Mucosa of stomach (tissue), 1 donor: ENCODE measurements around the gene EPHB1.
"Not testable (repeated sequence)": the region's sequence is repeated elsewhere in the genome, so short reads cannot be mapped to it uniquely, and the experiment has no call there.

ENCODE experiments used
- H3K27me3 ChIP-seq: one replicate; pipeline ENCODE4 v1.7.0; 2013; ENCODE audit warnings: mild to moderate bottlenecking, low read length; ENCODE audit not compliant: control insufficient read depth, insufficient read depth
- H3K36me3 ChIP-seq: one replicate; pipeline ENCODE4 v1.7.0; 2013; ENCODE audit warnings: low read length; ENCODE audit not compliant: control insufficient read depth, insufficient read depth
- H3K4me1 ChIP-seq: one replicate; pipeline ENCODE4 v1.7.0; 2013; ENCODE audit warnings: mild to moderate bottlenecking, low read length; ENCODE audit not compliant: control insufficient read depth, insufficient read depth
- H3K4me3 ChIP-seq: one replicate; pipeline ENCODE4 v1.7.0; 2013; ENCODE audit warnings: low read length
- H3K9ac ChIP-seq: one replicate; pipeline ENCODE4 v1.7.0; 2013; ENCODE audit warnings: mild to moderate bottlenecking, low read length, moderate library complexity
- H3K9me3 ChIP-seq: one replicate; pipeline ENCODE4 v1.7.0; 2013; ENCODE audit warnings: mild to moderate bottlenecking, low read length, moderate library complexity; ENCODE audit not compliant: control insufficient read depth
- donor health status: Pancreatic carcinoma.

EPHB1 gene

DNA sequence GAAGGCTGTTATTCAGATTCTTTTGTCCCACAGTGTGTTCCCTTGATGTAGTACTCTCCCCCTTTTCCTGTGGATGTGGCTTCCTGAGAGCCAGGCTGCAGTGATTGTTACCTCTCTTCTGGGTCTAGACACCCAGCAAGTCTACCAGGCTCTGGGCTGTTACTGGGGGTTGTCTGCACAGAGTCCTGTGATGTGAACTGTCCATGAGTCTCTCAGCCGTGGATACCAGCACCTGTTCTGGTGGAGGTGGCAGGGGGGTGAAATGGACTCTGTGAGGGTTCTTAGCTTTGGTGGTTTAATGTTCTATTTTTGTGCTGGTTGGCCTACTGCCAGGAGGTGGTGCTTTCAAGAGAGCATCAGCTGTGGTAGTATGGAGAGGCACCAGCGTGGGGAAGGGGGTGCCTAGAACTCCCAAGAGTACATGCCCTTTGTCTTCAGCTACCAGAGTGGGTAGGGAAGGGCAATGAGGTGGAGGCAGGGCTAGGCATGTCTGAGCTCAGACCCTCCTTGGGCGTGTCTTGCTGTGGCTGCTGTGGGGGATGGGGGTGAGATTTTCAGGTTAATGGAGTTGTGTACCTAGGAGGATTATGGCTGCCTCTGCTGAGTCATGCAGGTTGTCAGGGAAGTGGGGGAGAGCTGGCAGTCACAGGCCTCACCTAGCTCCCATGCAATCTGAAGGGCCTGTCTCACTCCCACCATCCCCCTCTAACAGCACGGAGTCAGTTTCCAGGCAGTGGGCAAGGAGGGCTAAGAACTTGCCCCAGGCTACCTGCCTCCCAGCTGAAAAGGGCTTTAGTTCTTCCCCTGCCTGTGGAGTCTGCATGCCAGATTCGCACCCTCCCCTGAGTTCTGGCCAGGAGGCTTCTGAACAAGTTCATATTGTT, 272.0 kb downstream of the EPHB1 start:
- not testable (repeated sequence) for H3K9me3 ChIP-seq, H3K4me3 ChIP-seq, H3K9ac ChIP-seq, H3K4me1 ChIP-seq, H3K36me3 ChIP-seq, H3K27me3 ChIP-seq

DNA sequence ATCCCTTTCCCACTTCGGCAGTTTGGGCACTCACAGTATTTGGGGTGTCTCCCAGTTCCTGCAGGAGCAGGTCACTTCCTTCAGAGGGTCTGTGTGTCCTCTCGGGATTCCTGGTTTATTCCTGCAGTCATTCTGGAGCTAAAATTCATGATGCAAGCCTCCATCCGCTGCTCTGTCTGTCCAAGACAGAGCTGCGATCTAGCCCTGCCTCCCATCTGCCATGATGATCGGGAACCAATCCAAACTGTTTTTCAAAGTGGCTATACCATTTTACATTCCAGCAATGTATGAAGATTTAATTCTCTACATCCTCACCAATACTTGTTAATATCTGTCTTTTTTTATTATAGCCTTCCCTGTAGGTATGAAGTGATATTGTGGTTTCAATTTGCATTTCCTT, 273.0 kb downstream of the EPHB1 start:
- no peak overlapping the region for H3K9ac ChIP-seq
- no peaks in the 10 kb centered on the region for H3K36me3 ChIP-seq
- peaks cover 5% of the 10 kb centered on the region for H3K4me1 ChIP-seq
- no peaks in the 10 kb centered on the region for H3K9me3 ChIP-seq
- H3K4me3 ChIP-seq, result no peak overlapping the region
- H3K27me3 ChIP-seq, result no peaks in the 10 kb centered on the region

DNA sequence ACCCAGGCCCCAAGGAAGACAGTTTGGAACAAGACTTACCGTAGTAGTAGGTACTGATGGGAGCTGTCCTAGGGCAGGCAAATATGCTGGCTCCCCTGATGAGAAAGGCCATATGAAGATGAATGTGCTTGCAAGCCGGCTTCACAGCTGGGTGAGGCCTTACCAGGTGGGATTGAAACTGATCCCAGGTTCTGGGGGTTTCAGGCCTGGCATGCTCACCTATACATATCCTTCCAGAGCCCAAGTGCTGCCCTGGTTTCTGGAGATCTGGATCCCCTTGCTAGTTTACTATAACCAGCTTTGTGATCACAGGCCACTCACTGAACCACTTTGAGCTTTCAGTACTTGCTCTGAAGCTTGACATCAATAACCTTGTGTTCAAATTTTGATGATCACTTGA, 274.3 kb downstream of the EPHB1 start:
- H3K4me1 ChIP-seq, result peaks cover 5% of the 10 kb centered on the region
- H3K27me3 ChIP-seq, result no peaks in the 10 kb centered on the region
- H3K36me3 ChIP-seq, result no peaks in the 10 kb centered on the region
- H3K4me3 ChIP-seq, result no peak overlapping the region
- no peaks in the 10 kb centered on the region for H3K9me3 ChIP-seq
- H3K9ac ChIP-seq, result no peak overlapping the region

GRCh38 chr3:135071483-135071882, 276.4 kb downstream of the EPHB1 start:
- H3K36me3 ChIP-seq, result no peaks in the 10 kb centered on the region
- no peak overlapping the region for H3K4me3 ChIP-seq
- peaks cover 5% of the 10 kb centered on the region for H3K4me1 ChIP-seq
- no peaks in the 10 kb centered on the region for H3K9me3 ChIP-seq
- no peaks in the 10 kb centered on the region for H3K27me3 ChIP-seq
- H3K9ac ChIP-seq, result no peak overlapping the region

DNA sequence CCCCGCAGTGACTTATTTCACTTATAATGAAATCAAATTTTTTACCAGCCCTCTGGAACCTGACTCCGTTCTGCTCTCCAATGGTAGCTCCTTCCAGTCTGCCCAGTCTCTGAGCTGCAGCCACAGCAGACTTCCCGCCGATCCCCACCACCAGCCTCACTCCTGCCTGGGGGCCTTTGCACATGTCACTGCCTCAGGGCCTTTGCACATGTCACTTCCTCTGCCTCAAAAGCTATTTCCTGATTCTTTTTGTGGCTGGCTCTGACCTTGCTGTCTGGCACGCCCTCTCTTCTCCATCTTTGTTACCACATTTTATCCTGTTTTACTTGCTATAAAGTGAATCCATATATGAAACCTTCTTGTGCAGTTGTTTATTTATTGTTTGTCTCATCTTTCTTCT, 277.4 kb downstream of the EPHB1 start:
- no peaks in the 10 kb centered on the region for H3K9me3 ChIP-seq
- no peak overlapping the region for H3K4me3 ChIP-seq
- H3K36me3 ChIP-seq, result no peaks in the 10 kb centered on the region
- H3K4me1 ChIP-seq, result peaks cover 2% of the 10 kb centered on the region
- H3K27me3 ChIP-seq, result no peaks in the 10 kb centered on the region
- no peak overlapping the region for H3K9ac ChIP-seq

DNA sequence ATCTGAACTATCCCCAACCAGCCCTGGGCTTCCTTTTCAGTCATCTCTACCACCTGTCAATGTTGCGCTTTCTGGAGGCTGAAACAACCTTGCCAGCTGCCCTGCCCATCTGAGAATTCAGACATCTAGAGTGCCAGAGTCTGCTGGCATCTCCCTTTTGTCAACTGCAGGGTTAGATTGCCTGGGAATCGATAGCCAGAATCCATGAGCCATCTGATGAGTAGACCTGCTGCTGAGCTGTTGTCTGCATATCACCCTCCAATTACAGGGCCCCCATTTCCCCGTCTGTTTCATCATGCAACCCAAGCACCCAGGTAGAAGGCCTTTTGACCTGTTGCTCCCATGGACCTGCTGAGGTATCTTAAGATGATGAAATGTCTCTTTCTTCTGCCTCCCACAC, 280.1 kb downstream of the EPHB1 start:
- no peaks in the 10 kb centered on the region for H3K36me3 ChIP-seq
- no peaks in the 10 kb centered on the region for H3K9me3 ChIP-seq
- H3K27me3 ChIP-seq, result no peaks in the 10 kb centered on the region
- no peak overlapping the region for H3K4me3 ChIP-seq
- no peak overlapping the region for H3K9ac ChIP-seq
- H3K4me1 ChIP-seq, result no peaks in the 10 kb centered on the region

DNA sequence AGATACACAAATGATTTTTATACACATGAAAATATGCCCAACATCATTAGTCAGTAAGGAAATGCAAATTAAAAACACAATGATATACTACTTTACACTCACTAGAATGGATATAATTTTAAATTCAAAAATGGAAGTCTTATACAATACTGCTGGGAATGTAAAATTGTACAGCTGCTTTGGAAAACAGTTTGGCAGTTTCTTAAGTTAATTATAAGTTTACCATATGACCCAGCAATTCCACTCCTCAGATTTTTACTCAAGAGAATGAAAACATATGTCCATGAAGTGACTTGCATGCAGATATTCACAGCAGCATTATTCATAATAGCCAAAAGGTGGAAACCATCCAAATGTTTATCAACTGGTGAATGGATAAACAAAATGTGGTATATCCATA, 281.3 kb downstream of the EPHB1 start:
- Histone ChIP-seq H3K9me3 (no peaks in the 10 kb centered on the region), H3K4me1 (no peaks in the 10 kb centered on the region), H3K9ac (no peak overlapping the region), H3K4me3 (no peak overlapping the region), H3K27me3 (no peaks in the 10 kb centered on the region), H3K36me3 (no peaks in the 10 kb centered on the region)

DNA sequence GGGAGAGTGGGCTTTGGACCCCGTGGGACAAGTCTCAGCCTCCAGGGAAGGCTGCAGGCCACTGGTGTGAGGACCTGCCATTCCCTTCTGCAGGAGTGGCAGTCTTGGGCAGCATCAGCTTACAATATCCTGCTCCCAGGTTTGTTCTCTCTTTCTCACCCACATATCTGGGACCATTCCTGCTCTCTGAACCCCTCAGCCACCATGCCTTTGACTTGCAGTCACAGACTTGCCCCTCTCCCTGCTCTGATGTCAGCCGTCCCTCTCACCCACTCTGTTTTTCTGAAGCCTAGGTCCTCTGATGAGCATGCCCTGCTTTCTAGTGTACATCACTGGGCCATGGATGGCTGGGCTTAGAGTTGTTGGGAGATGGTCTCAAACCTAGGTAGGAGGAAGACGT, 282.1 kb downstream of the EPHB1 start:
- no peaks in the 10 kb centered on the region for H3K4me1 ChIP-seq

DNA sequence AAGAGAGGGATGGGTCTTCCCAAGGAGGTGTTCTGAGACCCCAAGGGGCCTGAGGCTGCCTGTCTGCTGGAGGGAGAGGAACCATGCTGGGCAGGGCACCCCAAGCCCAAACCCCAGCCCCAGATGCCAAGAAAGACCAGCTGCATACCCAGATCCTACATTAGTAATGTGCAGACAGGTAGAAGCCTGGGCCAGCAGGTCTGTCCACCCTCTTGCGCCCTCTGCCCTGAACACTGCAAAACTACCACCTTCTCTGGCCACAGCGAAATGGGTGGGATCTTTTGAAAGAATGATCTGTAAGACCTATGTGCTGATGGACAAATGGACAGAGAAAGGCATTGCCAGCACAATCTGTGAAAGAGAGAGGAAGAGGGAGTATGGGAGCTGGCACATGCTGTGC, 283.2 kb downstream of the EPHB1 start:
- Histone ChIP-seq H3K4me3 (no peak overlapping the region), H3K36me3 (no peaks in the 10 kb centered on the region), H3K4me1 (no peaks in the 10 kb centered on the region), H3K9me3 (no peaks in the 10 kb centered on the region), H3K9ac (no peak overlapping the region), H3K27me3 (no peaks in the 10 kb centered on the region)

More for the DNA sequence above, 282.1 kb downstream of the EPHB1 start:
- H3K36me3 ChIP-seq, result no peaks in the 10 kb centered on the region
- no peaks in the 10 kb centered on the region for H3K27me3 ChIP-seq
- H3K9me3 ChIP-seq, result no peaks in the 10 kb centered on the region
- no peak overlapping the region for H3K9ac ChIP-seq
- H3K4me3 ChIP-seq, result no peak overlapping the region

- Histone ChIP-seq H3K9ac (no peak overlapping the region), H3K9me3 (no peaks in the 10 kb centered on the region), H3K27me3 (no peaks in the 10 kb centered on the region), H3K4me1 (no peaks in the 10 kb centered on the region), H3K36me3 (no peaks in the 10 kb centered on the region), H3K4me3 (no peak overlapping the region)
Observed at GRCh38 chr3:135079095-135079494, 284.0 kb downstream of the EPHB1 start.

GRCh38 chr3:135081451-135081850, 286.4 kb downstream of the EPHB1 start:
- Histone ChIP-seq H3K36me3 (no peaks in the 10 kb centered on the region), H3K9ac (no peak overlapping the region), H3K4me1 (no peaks in the 10 kb centered on the region), H3K9me3 (no peaks in the 10 kb centered on the region), H3K4me3 (no peak overlapping the region), H3K27me3 (no peaks in the 10 kb centered on the region)

- Histone ChIP-seq H3K27me3 (no peaks in the 10 kb centered on the region), H3K4me1 (no peaks in the 10 kb centered on the region), H3K36me3 (no peaks in the 10 kb centered on the region), H3K9ac (no peak overlapping the region), H3K4me3 (no peak overlapping the region), H3K9me3 (no peaks in the 10 kb centered on the region)
Observed at GRCh38 chr3:135081856-135082434, 286.9 kb downstream of the EPHB1 start.
